ENCODE data around the gene FRAS1.

FRAS1 gene

GRCh38 chr4:78558410-78558809 is 501.3 kb downstream of the FRAS1 start:
- DNase-seq, result no peak

- DNase-seq, result peak; percentile 72
Measured at GRCh38 chr4:78560296-78560963, 503.3 kb downstream of the FRAS1 start.

GRCh38 chr4:78561677-78562076 is 504.6 kb downstream of the FRAS1 start:
- DNase-seq, result no peak

GRCh38 chr4:78562687-78563086 is 505.6 kb downstream of the FRAS1 start:
- peak; percentile 62 for DNase-seq

GRCh38 chr4:78565971-78566372 is 508.8 kb downstream of the FRAS1 start:
- peak; percentile 63 for DNase-seq

- DNase-seq, result peak; percentile 66
Measured at GRCh38 chr4:78566834-78567499, 509.8 kb downstream of the FRAS1 start.

- no peak for DNase-seq
Measured at GRCh38 chr4:78567500-78568060, 510.5 kb downstream of the FRAS1 start.

- DNase-seq, result no peak
Measured at GRCh38 chr4:78568640-78569305, 511.6 kb downstream of the FRAS1 start.

GRCh38 chr4:78569306-78569821 is 512.2 kb downstream of the FRAS1 start:
- peak; percentile 76 for DNase-seq

- no peak for DNase-seq
Measured at GRCh38 chr4:78570117-78570516, 513.0 kb downstream of the FRAS1 start.

GRCh38 chr4:78571804-78572203 is 514.7 kb downstream of the FRAS1 start:
- DNase-seq, result no peak

GRCh38 chr4:78578674-78579425 is 521.7 kb downstream of the FRAS1 start:
- no peak for DNase-seq

GRCh38 chr4:78581618-78582017 is 524.5 kb downstream of the FRAS1 start:
- DNase-seq, result no peak

GRCh38 chr4:78584863-78585547 is 527.9 kb downstream of the FRAS1 start:
- DNase-seq, result no peak

GRCh38 chr4:78585633-78586032 is 528.5 kb downstream of the FRAS1 start:
- no peak for DNase-seq

GRCh38 chr4:78588894-78589545 is 531.9 kb downstream of the FRAS1 start:
- no peak for DNase-seq

- DNase-seq, result no peak
Measured at GRCh38 chr4:78591404-78591803, 534.3 kb downstream of the FRAS1 start.

GRCh38 chr4:78592088-78592783 is 535.1 kb downstream of the FRAS1 start:
- DNase-seq, result no peak
